ENCODE results near the gene PLPP1. TPM values are rescaled to one million over a fixed set of nuclear protein-coding genes. Genes with fewer than 3 reads are reported as not detected.

The PLPP1 gene
- total RNA-seq, 1 donor from 2014 or later: 7.9 TPM

DNA sequence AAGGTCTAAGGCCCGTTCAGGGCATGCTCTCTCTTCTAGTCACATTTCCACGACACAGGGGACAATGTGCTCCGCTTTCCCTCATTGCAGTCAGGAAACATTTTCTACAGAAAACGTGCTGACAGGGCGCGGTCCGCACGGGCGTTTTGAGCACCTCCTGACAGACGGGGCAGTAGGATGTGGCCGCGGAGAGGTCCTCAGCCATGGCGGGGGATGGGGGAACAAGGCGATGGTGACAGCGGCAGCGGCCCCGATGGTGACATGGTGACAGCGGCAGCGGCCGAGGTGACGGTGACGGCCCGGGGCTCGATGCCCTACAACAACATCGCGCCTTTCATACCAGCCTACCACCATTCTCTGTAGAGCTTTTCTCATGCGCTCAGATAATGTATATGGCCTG lies 4.1 kb downstream of the PLPP1 start:
- Mint-ChIP-seq H3K4me3 (ENCODE audit: low read depth) (no peak overlapping the region), H3K27me3 (peaks cover 5% of the 10 kb centered on the region), H3K27ac (no peak overlapping the region), H3K9me3 (ENCODE audit: low read depth) (no peaks in the 10 kb centered on the region), H3K4me1 (ENCODE audit: low read depth) (peaks cover 18% of the 10 kb centered on the region), H3K36me3 (ENCODE audit: insufficient read depth) (peaks cover 2% of the 10 kb centered on the region)
- DNase-seq (ENCODE audit: low spot score, unreplicated experiment): no peak
- TF ChIP-seq CTCF (IDR thresholded peaks at IDR 0.05; ENCODE audit: unreplicated experiment): no peak

DNA sequence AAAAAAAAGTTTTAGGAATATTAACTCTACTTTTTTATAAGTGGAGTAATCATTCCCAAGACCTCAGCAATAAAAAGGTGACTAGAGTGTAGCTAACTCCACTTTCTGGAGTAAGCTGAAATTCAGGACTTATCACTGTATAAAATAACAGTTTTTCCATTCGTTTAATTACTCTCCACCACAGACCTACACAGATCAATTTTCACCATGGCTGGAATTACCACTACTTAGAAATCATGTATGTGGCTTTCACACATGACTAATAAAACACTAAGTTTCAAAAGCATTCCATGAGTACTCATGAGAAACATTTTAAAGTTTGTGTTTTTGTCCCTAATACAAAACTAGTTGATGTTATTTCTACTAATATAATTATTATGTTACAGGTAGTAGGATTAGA lies 9.9 kb downstream of the PLPP1 start:
- no peaks in the 10 kb centered on the region for H3K9me3 Mint-ChIP-seq (ENCODE audit: low read depth)
- no peak for TF ChIP-seq CTCF (IDR thresholded peaks at IDR 0.05; ENCODE audit: unreplicated experiment)
- H3K36me3 Mint-ChIP-seq (ENCODE audit: insufficient read depth): no peaks in the 10 kb centered on the region
- H3K4me3 Mint-ChIP-seq (ENCODE audit: low read depth): no peak overlapping the region
- H3K4me1 Mint-ChIP-seq (ENCODE audit: low read depth): peaks cover 7% of the 10 kb centered on the region
- H3K27ac Mint-ChIP-seq: no peak overlapping the region
- no peaks in the 10 kb centered on the region for H3K27me3 Mint-ChIP-seq
- DNase-seq (ENCODE audit: low spot score, unreplicated experiment): no peak

GRCh38 chr5:55523293-55523692 lies 11.5 kb downstream of the PLPP1 start:
- no peak for TF ChIP-seq CTCF (IDR thresholded peaks at IDR 0.05; ENCODE audit: unreplicated experiment)
- peaks cover 14% of the 10 kb centered on the region for H3K4me1 Mint-ChIP-seq (ENCODE audit: low read depth)
- H3K27me3 Mint-ChIP-seq: no peaks in the 10 kb centered on the region
- no peak overlapping the region for H3K4me3 Mint-ChIP-seq (ENCODE audit: low read depth)
- no peaks in the 10 kb centered on the region for H3K9me3 Mint-ChIP-seq (ENCODE audit: low read depth)
- H3K36me3 Mint-ChIP-seq (ENCODE audit: insufficient read depth): no peaks in the 10 kb centered on the region
- no peak overlapping the region for H3K27ac Mint-ChIP-seq
- DNase-seq (ENCODE audit: low spot score, unreplicated experiment): no peak

DNA sequence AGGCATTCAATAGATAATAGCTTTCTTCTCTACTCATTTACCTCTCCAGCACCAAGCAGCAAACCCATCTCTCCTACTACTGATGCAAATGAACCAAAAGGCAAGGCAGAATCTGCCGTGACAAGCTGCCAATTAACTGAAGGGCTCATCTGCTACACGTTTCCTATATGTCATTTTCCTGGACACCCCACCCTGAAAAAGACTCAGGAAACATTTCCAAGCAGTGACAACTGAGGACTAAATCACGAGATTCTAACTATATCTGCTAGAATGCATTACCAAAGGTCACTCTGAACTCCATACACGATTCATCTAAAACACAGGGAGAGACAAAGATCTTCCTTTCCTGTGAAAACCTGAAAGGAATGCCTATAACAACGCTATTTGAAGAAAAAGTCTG lies 12.9 kb downstream of the PLPP1 start:
- no peak for TF ChIP-seq CTCF (IDR thresholded peaks at IDR 0.05; ENCODE audit: unreplicated experiment)
- no peak overlapping the region for H3K4me3 Mint-ChIP-seq (ENCODE audit: low read depth)
- no peaks in the 10 kb centered on the region for H3K9me3 Mint-ChIP-seq (ENCODE audit: low read depth)
- no peaks in the 10 kb centered on the region for H3K27me3 Mint-ChIP-seq
- H3K27ac Mint-ChIP-seq: no peak overlapping the region
- H3K36me3 Mint-ChIP-seq (ENCODE audit: insufficient read depth): no peaks in the 10 kb centered on the region
- peaks cover 11% of the 10 kb centered on the region for H3K4me1 Mint-ChIP-seq (ENCODE audit: low read depth)
- no peak for DNase-seq (ENCODE audit: low spot score, unreplicated experiment)

DNA sequence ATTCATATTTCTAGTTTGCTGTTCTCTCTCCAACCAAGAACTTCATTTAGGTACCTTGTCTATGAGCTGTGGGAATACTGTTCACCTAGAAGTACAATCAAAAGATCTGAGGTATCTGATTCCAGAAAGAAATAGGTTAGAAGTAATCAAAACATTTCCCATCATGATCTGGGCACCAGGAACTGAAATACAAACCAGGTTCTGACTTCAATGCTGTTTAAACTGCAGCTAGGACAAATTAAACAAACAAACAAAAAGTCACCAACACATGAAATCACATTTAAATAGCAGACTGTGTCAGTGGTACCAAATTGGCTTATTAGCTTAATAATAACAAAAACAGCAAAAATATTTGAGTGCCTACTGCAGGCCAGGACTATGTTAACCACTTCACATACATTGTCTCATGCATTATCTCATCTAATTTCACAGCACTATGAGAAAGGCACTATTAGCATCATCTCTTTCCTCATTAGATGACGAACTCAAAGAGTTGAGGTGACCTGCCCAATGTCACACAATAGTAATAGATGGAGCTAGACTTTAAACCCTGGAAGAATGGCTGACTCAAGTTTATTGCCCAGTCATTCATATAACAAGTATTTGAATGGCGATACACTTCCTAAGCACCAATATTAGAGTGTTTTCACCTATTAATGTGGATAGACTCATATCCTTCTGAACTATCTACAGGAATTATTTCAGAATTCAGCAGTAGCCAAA lies 14.5 kb downstream of the PLPP1 start:
- Mint-ChIP-seq H3K4me1 (ENCODE audit: low read depth) (peaks cover 15% of the 10 kb centered on the region), H3K4me3 (ENCODE audit: low read depth) (no peak overlapping the region), H3K9me3 (ENCODE audit: low read depth) (no peaks in the 10 kb centered on the region), H3K27me3 (no peaks in the 10 kb centered on the region), H3K27ac (no peak overlapping the region), H3K36me3 (ENCODE audit: insufficient read depth) (no peaks in the 10 kb centered on the region)
- no peak for TF ChIP-seq CTCF (IDR thresholded peaks at IDR 0.05; ENCODE audit: unreplicated experiment)
- DNase-seq (ENCODE audit: low spot score, unreplicated experiment): no peak
